Peyer's patch (tissue), 4 donors: ENCODE measurements around the gene PDAP1.

Experiments
- CTCF ChIP-seq, 6 experiments: fragments of 450-650 bp in 4 of 6; fragments of 200-600 bp in 2 of 6; sonication (generic) in 1 of 6; IDR thresholded peaks; one replicate each; pipeline ENCODE4 v1.5.1; 2017 to 2019; ENCODE audit warnings: antibody characterized with exemption in 6 of 6, mild to moderate bottlenecking in 3 of 6, moderate library complexity in 1 of 6
- POLR2A ChIP-seq, 2 donors: fragments of 450-650 bp; IDR thresholded peaks; one replicate each; pipeline ENCODE4 v1.5.1; 2017; ENCODE audit warnings: antibody characterized with exemption in 2 of 2, mild to moderate bottlenecking in 2 of 2, moderate library complexity in 2 of 2

DNA sequence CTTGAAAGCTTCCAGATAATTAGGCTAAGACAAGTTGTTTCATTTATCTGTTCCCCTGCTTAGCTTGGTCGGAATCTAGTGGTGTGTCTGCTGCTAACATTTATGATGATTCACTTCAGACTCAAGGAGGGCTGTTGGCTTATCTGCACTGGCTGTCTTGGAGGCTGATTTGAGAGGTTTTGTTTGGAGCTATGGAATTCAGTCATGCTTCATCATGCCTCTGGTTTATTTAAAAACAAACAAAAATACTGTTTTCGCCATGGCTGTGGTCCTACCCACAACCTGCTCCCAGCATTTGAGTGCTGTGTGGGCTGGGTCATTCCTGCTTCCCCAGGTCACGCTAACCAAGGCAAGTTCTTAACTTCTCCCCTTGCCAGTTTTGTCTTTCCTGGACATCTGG, 45.6 kb downstream of the PDAP1 start:
- no peak for TF ChIP-seq CTCF (IDR thresholded peaks at IDR 0.05)
- TF ChIP-seq POLR2A (IDR thresholded peaks at IDR 0.05): no peak
